ENCODE results near the gene HIGD1C. TPM values are rescaled to one million over a fixed set of nuclear protein-coding genes. Genes with fewer than 3 reads are reported as not detected.
"Not testable (repeated sequence)": the region's sequence is repeated elsewhere in the genome, so short reads cannot be mapped to it uniquely, and the experiment has no call there.

Gene HIGD1C
- not detected in 2 replicates for total RNA-seq (2014; rRNA removed; shearing (Covaris generic); ENCODE audit: low replicate concordance)

DNA sequence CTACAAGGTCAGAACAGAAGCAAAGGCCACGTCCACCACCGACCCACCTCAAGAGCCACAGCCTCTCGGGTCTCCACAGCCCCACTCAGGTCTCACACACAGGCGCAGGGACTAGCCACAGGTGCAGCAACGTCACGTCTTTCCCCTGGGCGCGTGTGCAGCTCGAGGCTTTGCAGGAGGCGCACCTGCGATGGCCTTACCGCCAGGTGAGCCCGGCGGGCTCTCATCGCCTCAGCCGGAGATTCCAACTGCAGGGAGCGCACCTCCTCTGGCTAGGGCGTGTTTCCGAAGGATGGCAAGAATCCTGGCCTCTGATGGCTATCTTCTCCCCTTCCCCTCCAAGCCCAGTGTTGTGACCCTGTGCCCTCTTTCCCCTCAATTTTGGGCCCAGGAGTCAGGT lies at the start of gene HIGD1C:
Gene HIGD1C, plus strand, starts transcription at position 35 of the 400 bp plus-strand sequence. CDS start 1,455 bp downstream, outside the sequence.
- H3K9me3 ChIP-seq = no peaks in the 10 kb centered on the region
- no peak within 1 kb of the TSS for H3K4me3 ChIP-seq
- no peak for DNase-seq
- no peaks in the 10 kb centered on the region for H3K36me3 ChIP-seq
- H3K27me3 ChIP-seq = no peaks in the 10 kb centered on the region

DNA sequence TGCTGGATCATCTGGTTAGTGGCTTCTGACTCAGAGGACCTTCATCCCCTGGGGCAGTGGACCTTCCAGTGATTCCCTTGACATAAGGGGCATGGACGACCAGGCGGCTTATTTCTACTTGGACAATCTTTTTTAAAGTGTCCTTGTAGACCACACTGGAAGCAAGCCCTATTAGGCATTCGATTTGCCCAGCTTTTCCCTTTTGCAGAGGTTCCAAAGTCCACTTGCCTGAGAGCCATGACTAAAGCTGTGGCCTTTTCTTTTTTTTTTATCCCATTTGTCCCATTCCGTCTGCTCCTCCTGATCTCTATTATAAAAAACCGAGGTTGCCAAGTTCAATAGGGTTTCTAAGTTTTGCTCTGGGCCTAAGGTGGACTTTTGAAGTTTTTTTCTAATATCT lies 43.9 kb upstream of the HIGD1C start:
- H3K36me3 ChIP-seq, DNase-seq, H3K4me3 ChIP-seq, H3K9me3 ChIP-seq, H3K27me3 ChIP-seq: not testable (repeated sequence)

DNA sequence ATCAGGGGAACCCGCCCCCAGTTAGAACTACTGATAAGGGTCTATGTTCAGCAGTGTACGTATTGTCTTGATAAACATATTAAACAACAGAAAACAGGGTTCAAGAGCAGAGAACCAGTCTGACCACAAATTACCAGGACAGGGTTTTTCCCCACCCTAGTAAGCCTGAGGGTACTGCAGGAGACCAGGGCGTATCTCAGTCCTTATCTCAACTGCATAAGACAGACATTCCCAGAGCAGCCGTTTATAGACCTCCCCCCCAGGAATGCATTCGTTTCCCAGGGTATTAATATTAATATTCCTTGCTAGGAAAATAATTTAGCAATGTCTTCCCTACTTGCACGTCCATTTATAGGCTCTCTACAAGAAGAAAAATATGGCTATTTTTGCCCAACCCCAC lies 40.0 kb upstream of the HIGD1C start:
- not testable (repeated sequence) for H3K36me3 ChIP-seq, DNase-seq, H3K27me3 ChIP-seq, H3K4me3 ChIP-seq
- H3K9me3 ChIP-seq = peaks cover 13% of the 10 kb centered on the region

DNA sequence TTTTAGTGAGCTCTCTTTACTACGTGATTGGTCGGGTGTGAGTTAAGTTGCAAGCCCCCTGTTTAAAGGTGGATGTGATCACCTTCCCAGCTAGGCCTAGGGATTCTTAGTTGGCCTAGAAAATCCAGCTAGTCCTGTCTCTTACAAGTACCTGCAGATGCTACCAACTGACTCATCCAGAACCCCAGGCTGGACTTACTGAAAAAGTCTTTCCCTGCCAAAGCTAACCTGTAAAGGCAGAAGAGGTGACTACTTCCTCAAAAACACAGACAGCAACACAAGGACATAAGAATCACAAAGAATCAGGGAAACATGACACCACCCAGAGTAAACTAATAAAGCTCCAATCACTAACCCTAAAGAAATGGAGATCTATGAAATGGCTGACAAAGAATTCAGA lies 39.1 kb upstream of the HIGD1C start:
- Histone ChIP-seq H3K4me3 (no peak overlapping the region), H3K36me3 (no peaks in the 10 kb centered on the region), H3K9me3 (peaks cover 13% of the 10 kb centered on the region), H3K27me3 (no peaks in the 10 kb centered on the region)
- DNase-seq = no peak

DNA sequence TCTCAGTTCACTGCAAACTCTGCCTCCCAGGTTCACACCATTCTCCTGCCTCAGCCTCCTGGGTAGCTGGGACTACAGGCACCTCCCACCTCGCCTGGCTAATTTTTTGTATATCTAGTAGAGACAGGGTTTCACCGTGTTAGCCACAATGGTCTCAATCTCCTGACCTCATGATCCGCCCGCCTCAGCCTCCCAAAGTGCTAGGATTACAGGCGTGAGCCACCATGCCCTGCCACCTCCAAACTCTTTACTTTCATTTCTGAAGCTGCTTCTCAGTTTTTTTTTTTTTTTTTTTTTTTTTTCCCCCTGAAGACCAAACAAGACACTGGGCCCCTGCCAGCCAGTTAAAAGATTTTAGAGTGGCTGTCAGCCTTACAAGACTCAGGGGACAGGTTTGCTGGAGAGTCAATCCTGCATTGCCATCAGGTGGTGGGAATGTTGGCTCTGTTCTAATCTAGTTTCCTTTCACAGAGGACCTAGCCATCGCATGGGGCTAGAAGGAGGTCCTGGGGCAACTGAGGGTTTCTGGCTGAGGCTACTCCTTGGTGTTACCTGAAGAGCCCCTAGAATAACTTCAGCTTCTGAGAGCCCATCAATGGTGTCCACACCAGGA lies 37.4 kb upstream of the HIGD1C start:
- DNase-seq = no peak
- no peaks in the 10 kb centered on the region for H3K36me3 ChIP-seq
- no peaks in the 10 kb centered on the region for H3K27me3 ChIP-seq
- H3K9me3 ChIP-seq = peaks cover 13% of the 10 kb centered on the region
- H3K4me3 ChIP-seq = no peak overlapping the region

DNA sequence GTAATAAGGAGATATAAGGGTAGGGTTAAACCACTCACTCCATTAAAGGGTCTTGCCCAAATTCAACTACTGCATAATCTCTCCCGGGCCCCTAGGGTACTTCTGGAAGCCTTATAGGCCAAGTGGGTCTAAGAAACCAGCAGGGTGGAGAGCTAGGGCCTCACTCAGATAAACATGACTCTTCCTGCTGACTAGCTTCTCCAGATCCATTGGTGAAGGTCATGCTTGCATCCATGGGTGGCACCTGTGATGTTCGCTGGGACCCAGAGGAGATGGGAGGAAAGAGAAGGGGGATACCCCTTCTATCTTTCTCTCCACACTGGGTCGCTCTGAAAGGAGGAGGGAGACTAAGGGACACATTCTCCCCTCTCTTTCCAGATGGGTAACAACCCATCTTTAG lies 36.1 kb upstream of the HIGD1C start:
- no peaks in the 10 kb centered on the region for H3K36me3 ChIP-seq
- H3K4me3 ChIP-seq = no peak overlapping the region

DNA sequence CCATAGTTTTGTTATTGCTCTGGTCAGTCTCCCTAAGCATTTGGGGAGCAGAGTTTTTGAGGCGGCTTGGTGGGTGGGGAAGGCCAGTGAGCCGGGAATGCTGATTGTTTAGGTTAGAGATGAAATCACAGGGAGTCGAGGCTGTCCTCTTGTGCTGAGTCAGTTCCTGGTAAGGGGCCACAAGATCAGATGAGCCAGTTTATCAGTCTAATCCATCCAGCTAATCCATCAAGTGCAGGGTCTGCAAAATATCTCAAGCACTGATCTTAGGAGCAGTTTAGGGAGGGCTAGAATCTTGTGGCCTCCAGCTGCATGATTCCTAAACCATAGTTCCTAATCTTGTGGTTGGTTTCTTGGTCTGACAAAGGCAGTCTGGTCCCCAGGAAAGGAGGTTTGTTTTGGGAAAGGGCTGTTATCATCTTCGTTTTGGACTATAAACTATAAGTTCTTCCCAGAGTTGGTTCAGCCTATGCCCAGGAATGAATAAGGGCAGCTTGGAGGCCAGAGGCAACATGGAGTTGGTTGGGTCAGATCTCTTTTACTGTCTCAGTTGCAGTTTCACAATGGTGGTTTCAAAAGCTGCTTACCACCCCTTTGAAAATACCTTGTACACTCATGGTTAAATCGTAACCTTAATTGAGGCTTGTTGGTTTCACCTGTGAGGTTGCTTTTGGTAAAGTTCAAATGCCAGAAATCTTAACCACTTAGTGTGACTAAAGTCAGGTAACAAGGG lies 33.6 kb upstream of the HIGD1C start:
- no peaks in the 10 kb centered on the region for H3K36me3 ChIP-seq
- no peaks in the 10 kb centered on the region for H3K27me3 ChIP-seq
- H3K4me3 ChIP-seq = no peak overlapping the region
- DNase-seq = no peak
- H3K9me3 ChIP-seq = peaks cover 9% of the 10 kb centered on the region

More for the DNA sequence above, 36.1 kb upstream of the HIGD1C start:
- Histone ChIP-seq H3K9me3 (peaks cover 13% of the 10 kb centered on the region), H3K27me3 (no peaks in the 10 kb centered on the region)
- DNase-seq = no peak

DNA sequence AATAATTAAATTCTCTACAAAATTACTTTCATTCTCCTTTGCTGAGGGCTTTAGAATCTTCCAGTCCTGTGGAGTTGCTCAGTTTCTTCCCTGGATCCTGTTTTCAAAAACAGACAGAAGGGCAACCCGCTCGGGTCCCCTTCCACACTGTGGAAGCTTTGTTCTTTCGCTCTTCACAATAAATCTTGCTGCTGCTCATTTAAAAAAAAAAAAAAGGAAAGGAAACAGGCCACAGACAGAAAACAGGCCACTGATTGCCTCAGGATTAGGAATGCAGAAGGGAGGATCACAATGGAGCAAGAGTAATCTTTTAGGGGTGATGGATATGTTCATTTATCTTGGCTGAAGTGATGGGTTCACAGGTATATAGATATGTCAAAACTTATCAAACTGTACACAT lies 29.5 kb upstream of the HIGD1C start:
- no peaks in the 10 kb centered on the region for H3K36me3 ChIP-seq
- no peak for DNase-seq
- no peak overlapping the region for H3K4me3 ChIP-seq

DNA sequence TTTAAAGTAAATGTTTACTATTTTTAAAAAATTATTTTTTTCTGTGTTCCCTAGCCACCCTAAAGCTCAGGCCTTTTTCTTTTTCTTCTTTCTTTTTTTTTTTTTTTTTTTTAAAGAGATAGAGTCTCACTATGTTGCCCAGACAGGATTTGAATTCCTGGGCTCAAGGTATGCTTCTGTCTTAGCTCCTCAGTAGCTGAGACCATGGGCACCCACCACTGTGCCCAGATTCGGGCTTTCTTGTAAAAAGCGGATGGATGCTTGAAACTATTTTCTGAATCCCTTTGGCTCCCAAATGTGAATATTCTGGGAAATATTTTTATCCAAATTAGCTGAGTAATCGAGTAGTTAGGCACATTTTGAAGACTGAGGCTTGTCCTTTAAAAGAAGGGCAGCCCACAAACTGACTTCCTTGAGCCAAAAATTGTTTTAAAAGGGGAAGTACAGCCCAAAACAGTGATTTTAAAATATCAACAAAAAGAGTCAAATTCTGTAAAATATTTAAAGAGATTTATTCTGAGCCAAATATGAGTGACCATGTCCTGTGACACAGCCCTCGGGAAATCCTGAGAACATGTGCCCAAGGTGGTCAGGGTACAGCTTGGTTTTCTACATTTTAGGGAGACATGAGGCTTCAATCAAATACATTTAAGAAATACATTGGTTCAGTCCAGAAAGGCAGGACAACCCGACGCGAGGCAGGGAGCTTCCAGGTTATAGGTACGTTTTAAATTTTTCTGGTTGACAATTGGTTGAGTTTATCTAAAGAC lies 28.8 kb upstream of the HIGD1C start:
- Histone ChIP-seq H3K9me3 (no peaks in the 10 kb centered on the region), H3K36me3 (no peaks in the 10 kb centered on the region), H3K4me3 (peak overlapping the region; percentile 23; the same call in 1 of the 2 replicates), H3K27me3 (no peaks in the 10 kb centered on the region)
- DNase-seq = no peak

More for the DNA sequence above, 29.5 kb upstream of the HIGD1C start:
- H3K27me3 ChIP-seq = no peaks in the 10 kb centered on the region
- no peaks in the 10 kb centered on the region for H3K9me3 ChIP-seq

DNA sequence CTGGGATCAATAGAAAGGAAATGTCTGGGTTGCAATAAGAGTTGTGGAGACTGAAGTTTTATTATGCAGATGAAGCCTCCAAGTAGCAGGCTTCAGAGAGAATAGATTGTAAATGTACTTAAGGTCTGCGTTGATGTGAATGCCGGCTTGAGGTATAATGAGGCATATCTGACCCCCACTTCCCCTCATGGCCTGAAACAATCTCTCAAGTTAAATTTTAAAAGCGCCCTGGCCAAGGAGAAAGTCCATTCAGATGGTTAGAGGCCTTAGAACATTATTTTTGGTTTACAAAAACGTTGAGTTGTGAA lies 28.3 kb upstream of the HIGD1C start:
- Histone ChIP-seq H3K4me3 (peak overlapping the region; percentile 23), H3K36me3 (no peaks in the 10 kb centered on the region), H3K9me3 (no peaks in the 10 kb centered on the region), H3K27me3 (no peaks in the 10 kb centered on the region)
- no peak for DNase-seq

DNA sequence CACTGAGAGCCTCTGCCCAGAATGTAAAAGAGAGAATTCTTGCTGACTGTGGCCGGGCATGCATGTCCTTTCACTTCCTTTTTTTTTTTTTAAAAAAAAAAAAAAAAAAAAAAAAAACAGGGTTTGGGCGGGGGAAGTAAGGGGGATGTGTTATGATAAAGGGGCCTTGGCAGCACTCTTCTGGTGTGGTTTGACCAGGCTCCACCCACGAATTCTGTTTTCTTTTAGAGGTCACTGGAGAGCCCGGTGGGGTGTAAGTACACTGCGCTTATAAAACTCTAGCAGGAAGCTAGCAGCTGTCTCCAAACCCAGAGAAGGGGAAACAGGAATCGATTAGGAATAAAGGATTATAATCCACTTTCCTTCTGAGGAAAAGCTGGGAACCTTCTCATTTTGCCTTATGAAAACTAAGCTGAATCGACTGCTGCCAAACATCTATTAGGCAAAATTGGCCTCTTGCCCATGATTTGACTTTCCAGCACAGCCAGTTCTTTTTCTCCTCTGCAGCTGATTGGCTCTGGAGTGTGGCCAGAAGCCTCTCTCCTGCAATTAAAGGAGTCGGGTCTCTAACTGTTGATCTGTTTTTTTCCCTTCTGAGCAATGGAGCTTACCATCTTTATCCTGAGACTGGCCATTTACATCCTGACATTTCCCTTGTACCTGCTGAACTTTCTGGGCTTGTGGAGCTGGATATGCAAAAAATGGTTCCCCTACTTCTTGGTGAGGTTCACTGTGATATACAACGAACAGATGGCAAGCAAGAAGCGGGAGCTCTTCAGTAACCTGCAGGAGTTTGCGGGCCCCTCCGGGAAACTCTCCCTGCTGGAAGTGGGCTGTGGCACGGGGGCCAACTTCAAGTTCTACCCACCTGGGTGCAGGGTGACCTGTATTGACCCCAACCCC lies 27.7 kb upstream of the HIGD1C start:
- Histone ChIP-seq H3K36me3 (no peaks in the 10 kb centered on the region), H3K9me3 (no peaks in the 10 kb centered on the region)

DNA sequence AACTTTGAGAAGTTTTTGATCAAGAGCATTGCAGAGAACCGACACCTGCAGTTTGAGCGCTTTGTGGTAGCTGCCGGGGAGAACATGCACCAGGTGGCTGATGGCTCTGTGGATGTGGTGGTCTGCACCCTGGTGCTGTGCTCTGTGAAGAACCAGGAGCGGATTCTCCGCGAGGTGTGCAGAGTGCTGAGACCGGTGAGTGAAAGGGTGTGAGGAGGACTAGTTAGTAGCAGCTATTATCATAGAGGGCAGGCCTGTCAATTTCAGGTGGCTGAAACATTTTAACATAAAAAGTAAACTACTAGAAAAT lies 27.0 kb upstream of the HIGD1C start:
- H3K4me3 ChIP-seq = no peak overlapping the region

More for the DNA sequence above, 27.7 kb upstream of the HIGD1C start:
- Histone ChIP-seq H3K27me3 (no peaks in the 10 kb centered on the region), H3K4me3 (peak overlapping the region; percentile 23)
- DNase-seq = peak; percentile 65

DNA sequence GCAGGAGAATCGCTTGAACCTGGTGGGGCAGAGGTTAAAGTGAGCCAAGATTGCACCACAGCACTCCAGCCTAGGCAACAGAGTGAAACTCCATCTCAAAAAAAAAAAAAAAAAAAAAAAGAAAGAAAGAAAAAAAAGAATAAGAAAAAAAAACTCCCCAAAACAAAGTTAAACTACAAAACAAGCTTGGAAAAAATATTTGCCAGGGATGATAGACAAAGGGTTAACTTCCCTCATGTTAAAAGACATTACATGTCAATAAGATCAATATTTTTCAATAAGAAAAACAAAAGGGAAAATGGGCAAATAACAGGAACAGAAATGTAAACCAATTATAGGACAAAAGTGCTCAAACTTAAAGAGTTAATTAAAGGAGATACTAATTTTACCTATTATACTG lies 26.4 kb upstream of the HIGD1C start:
- Histone ChIP-seq H3K36me3 (no peaks in the 10 kb centered on the region), H3K27me3 (no peaks in the 10 kb centered on the region), H3K4me3 (no peak overlapping the region), H3K9me3 (no peaks in the 10 kb centered on the region)
- DNase-seq = no peak

More for the DNA sequence above, 27.0 kb upstream of the HIGD1C start:
- Histone ChIP-seq H3K36me3 (no peaks in the 10 kb centered on the region), H3K9me3 (no peaks in the 10 kb centered on the region), H3K27me3 (no peaks in the 10 kb centered on the region)
- no peak for DNase-seq

DNA sequence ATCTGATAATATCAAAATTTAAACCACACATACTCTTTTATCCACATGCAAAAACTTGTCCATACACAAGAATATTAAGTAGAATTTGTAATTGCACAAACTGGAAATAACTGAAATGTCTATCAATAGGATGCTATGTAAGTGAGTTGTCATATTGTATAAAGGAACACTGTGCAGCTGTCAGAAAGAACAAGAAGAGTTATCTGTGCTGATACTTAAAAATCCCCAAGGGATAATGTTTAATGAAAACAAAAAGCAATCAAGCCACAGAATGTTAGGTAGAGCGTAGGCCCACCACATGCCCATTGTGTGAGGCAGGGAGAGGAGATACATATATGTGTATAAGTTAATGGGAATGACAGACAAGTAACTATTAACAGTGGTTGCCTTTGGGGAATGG lies 25.9 kb upstream of the HIGD1C start:
- no peak for DNase-seq
- H3K9me3 ChIP-seq = no peaks in the 10 kb centered on the region
- H3K36me3 ChIP-seq = no peaks in the 10 kb centered on the region
- no peak overlapping the region for H3K4me3 ChIP-seq
- H3K27me3 ChIP-seq = no peaks in the 10 kb centered on the region

DNA sequence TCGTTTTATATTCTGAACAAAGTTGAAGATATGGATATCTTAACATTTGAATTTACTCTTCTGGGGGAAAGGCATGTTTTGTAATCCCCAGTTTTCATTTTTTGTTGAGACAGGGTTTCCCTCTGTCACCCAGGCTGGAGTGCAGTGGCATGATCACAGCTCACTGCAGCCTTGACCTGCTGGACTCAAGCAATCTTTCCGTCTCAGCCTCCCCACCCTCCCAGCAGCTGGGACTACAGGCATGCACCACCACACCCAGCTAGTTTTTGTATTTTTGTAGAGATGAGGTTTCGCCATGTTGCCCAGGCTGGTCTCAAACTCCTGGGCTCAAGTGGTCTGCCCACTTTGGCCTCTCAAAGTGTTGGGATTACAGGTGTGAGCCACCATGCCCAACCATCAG lies 25.4 kb upstream of the HIGD1C start:
- not testable (repeated sequence) for H3K36me3 ChIP-seq, H3K9me3 ChIP-seq, H3K4me3 ChIP-seq, DNase-seq, H3K27me3 ChIP-seq

DNA sequence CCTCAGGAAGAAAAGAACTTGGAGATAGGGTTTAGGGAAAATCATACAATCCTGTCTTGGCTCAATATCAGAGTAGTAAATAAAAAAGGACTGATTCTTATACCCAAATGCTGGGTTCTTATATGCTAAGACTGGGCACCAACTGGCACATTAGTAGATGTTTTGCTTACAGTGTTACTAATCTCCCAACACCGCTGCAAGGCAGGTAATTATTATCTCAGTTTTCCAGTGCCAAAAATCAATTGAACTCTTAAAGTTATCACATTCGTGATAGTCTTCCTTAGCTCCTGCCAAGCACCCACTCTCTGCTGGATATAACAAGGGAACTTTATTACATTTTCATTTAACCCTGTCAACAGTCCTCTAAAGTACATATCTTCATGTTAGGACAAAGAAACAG lies 25.0 kb upstream of the HIGD1C start:
- Histone ChIP-seq H3K36me3 (no peaks in the 10 kb centered on the region), H3K4me3 (no peak overlapping the region), H3K9me3 (no peaks in the 10 kb centered on the region), H3K27me3 (no peaks in the 10 kb centered on the region)
- DNase-seq = no peak

DNA sequence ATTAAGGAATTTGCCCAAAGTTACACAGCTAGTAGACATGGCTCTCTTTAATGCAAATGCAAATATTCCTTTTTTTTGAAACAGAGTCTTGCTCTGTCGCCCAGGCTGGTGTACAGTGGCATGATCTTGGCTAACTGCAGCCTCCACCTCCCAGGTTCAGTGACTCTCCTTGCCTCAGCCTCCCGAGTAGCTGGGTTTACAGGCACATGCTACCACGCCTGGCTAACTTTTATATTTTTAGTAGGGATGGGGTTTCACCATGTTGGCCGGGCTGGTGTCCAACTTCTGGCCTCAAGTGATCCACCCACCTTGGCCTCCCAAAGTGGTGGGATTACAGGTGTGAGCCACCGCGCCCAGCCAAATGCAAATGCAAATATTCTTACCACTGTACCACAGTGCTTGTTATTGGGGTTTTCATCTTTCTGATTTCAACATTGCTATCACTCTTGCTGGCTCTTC lies 24.5 kb upstream of the HIGD1C start:
- Histone ChIP-seq H3K9me3 (no peaks in the 10 kb centered on the region), H3K27me3 (no peaks in the 10 kb centered on the region), H3K36me3 (no peaks in the 10 kb centered on the region), H3K4me3 (no peak overlapping the region)
- DNase-seq = no peak
